ENCODE results near the gene DPP6.

The DPP6 gene

GRCh38 chr7:154744256-154744860, 692.2 kb downstream of the DPP6 start:
- DNase-seq: peak; percentile 46 to 47

- no peak for DNase-seq
Observed at GRCh38 chr7:154744861-154745258, 692.7 kb downstream of the DPP6 start.

- DNase-seq: no peak
Observed at GRCh38 chr7:154746571-154747360, 694.6 kb downstream of the DPP6 start.

GRCh38 chr7:154748089-154748786, 696.0 kb downstream of the DPP6 start:
- DNase-seq: no peak

- DNase-seq: no peak
Observed at GRCh38 chr7:154750353-154750801, 698.2 kb downstream of the DPP6 start.

- no peak for DNase-seq
Observed at GRCh38 chr7:154753226-154753625, 701.0 kb downstream of the DPP6 start.

- DNase-seq: no peak
Observed at GRCh38 chr7:154757756-154758155, 705.6 kb downstream of the DPP6 start.

GRCh38 chr7:154759989-154760388, 707.8 kb downstream of the DPP6 start:
- DNase-seq: no peak

- no peak for DNase-seq
Observed at GRCh38 chr7:154765118-154765517, 712.9 kb downstream of the DPP6 start.

- no peak for DNase-seq
Observed at GRCh38 chr7:154767142-154767541, 714.9 kb downstream of the DPP6 start.

- DNase-seq: no peak
Observed at GRCh38 chr7:154767821-154768415, 715.7 kb downstream of the DPP6 start.

- no peak for DNase-seq
Observed at GRCh38 chr7:154769001-154769400, 716.8 kb downstream of the DPP6 start.

- no peak for DNase-seq
Observed at GRCh38 chr7:154769527-154769926, 717.3 kb downstream of the DPP6 start.

- no peak for DNase-seq
Observed at GRCh38 chr7:154770361-154770760, 718.2 kb downstream of the DPP6 start.

GRCh38 chr7:154770962-154771361, 718.8 kb downstream of the DPP6 start:
- DNase-seq: no peak

GRCh38 chr7:154774303-154774969, 722.2 kb downstream of the DPP6 start:
- DNase-seq: no peak

GRCh38 chr7:154775681-154776080, 723.5 kb downstream of the DPP6 start:
- DNase-seq: no peak

- no peak for DNase-seq
Observed at GRCh38 chr7:154776350-154776749, 724.2 kb downstream of the DPP6 start.

- DNase-seq: no peak
Observed at GRCh38 chr7:154777023-154777422, 724.8 kb downstream of the DPP6 start.

- no peak for DNase-seq
Observed at GRCh38 chr7:154777489-154777888, 725.3 kb downstream of the DPP6 start.

GRCh38 chr7:154777908-154778307, 725.7 kb downstream of the DPP6 start:
- no peak for DNase-seq

- no peak for DNase-seq
Observed at GRCh38 chr7:154781369-154782303, 729.4 kb downstream of the DPP6 start.

Measured in activated CD4-positive, alpha-beta T cell treated with anti-CD3 and anti-CD28 coated beads, Interleukin-2, amount 50 U/mL, for 48 hours (primary cell).